Spleen (tissue), 7 donors: ENCODE measurements around the gene NGF.

ENCODE experiments used
- CTCF ChIP-seq, 11 experiments: fragments of 200-600 bp in 7 of 11; fragments of 450-650 bp in 4 of 11; sonication (generic) in 4 of 11; IDR thresholded peaks in 8 of 11; conservative IDR thresholded peaks in 3 of 11; 1 replicate in 7 of 11; 2 replicates in 4 of 11; pipeline versions ENCODE4 v1.4.0 to v1.8.0; 2016 to 2021; ENCODE audit warnings: antibody characterized with exemption in 11 of 11, inconsistent platforms in 4 of 11, mild to moderate bottlenecking in 1 of 11
- POLR2A ChIP-seq, 3 donors: fragments of 450-650 bp; IDR thresholded peaks; one replicate each; pipeline ENCODE4 v1.5.1; 2017; ENCODE audit warnings: antibody characterized with exemption in 3 of 3, mild to moderate bottlenecking in 1 of 3
- donor health status: DM: no; HTN: no; CAD: no; lungs with moderate emphysema.
- donor health status: DM: no; HTN: no; CAD: no.
- donor health status: DM: no; HTN: no; CAD: no.

DNA sequence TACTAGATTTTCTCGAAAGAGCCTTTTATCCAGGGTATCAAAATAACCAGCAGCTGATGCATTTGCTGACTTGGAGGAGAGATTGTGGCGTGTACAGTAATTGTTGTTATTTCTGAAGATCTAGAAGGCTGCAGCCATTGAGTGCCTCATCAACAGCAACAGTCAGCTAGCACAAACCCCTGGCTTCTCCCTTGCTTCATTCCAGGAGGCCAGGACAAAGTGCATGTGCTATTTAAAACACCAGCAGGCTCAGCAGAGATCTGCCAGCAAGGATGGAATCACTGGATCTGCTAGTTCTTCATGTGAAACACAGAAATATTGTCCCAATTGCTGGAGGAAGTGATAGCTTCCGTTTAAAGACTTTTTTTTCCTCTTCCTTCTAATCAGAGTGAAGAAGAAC is 2.8 kb upstream of the NGF start:
- no peak for TF ChIP-seq CTCF (IDR thresholded peaks at IDR 0.05 in 8 of 11, conservative IDR thresholded peaks at IDR 0.05 in 3 of 11)
- TF ChIP-seq POLR2A (IDR thresholded peaks at IDR 0.05): no peak
